ENCODE measurements around the gene SERPINA4.

Gene SERPINA4

GRCh38 chr14:94591073-94591472 lies 29.8 kb downstream of the SERPINA4 start:
- no peak for TF ChIP-seq REST (IDR thresholded peaks at IDR 0.05; ENCODE audit: insufficient read depth in 1 of 2, low read depth in 2 of 2, low read length in 2 of 2)
- TF ChIP-seq TAF1 (IDR thresholded peaks at IDR 0.05; ENCODE audit: borderline replicate concordance, insufficient read depth, low read length) = no peak
- no peak for TF ChIP-seq FOXP2 (optimal IDR thresholded peaks at IDR 0.05; ENCODE audit: borderline replicate concordance, extremely low read depth, extremely low read length, insufficient read depth)
- no peak for TF ChIP-seq SIN3A (IDR thresholded peaks at IDR 0.05; ENCODE audit: borderline replicate concordance, insufficient read depth, low read length)
- TF ChIP-seq POLR2AphosphoS5 (IDR thresholded peaks at IDR 0.05; ENCODE audit: low read depth, low read length) = no peak

- TF ChIP-seq FOXP2 (optimal IDR thresholded peaks at IDR 0.05; ENCODE audit: borderline replicate concordance, extremely low read depth, extremely low read length, insufficient read depth) (no peak), POLR2AphosphoS5 (IDR thresholded peaks at IDR 0.05; ENCODE audit: low read depth, low read length) (no peak), REST (IDR thresholded peaks at IDR 0.05; ENCODE audit: insufficient read depth in 1 of 2, low read depth in 2 of 2, low read length in 2 of 2) (no peak), SIN3A (IDR thresholded peaks at IDR 0.05; ENCODE audit: borderline replicate concordance, insufficient read depth, low read length) (no peak), TAF1 (IDR thresholded peaks at IDR 0.05; ENCODE audit: borderline replicate concordance, insufficient read depth, low read length) (no peak)
Observed at GRCh38 chr14:94591871-94592270, 30.6 kb downstream of the SERPINA4 start.

GRCh38 chr14:94592457-94592856 lies 31.2 kb downstream of the SERPINA4 start:
- TF ChIP-seq SIN3A (IDR thresholded peaks at IDR 0.05; ENCODE audit: borderline replicate concordance, insufficient read depth, low read length) = no peak
- no peak for TF ChIP-seq REST (IDR thresholded peaks at IDR 0.05; ENCODE audit: insufficient read depth in 1 of 2, low read depth in 2 of 2, low read length in 2 of 2)
- no peak for TF ChIP-seq FOXP2 (optimal IDR thresholded peaks at IDR 0.05; ENCODE audit: borderline replicate concordance, extremely low read depth, extremely low read length, insufficient read depth)
- TF ChIP-seq POLR2AphosphoS5 (IDR thresholded peaks at IDR 0.05; ENCODE audit: low read depth, low read length) = no peak
- TF ChIP-seq TAF1 (IDR thresholded peaks at IDR 0.05; ENCODE audit: borderline replicate concordance, insufficient read depth, low read length) = no peak

- TF ChIP-seq TAF1 (IDR thresholded peaks at IDR 0.05; ENCODE audit: borderline replicate concordance, insufficient read depth, low read length) (no peak), POLR2AphosphoS5 (IDR thresholded peaks at IDR 0.05; ENCODE audit: low read depth, low read length) (no peak), SIN3A (IDR thresholded peaks at IDR 0.05; ENCODE audit: borderline replicate concordance, insufficient read depth, low read length) (no peak), REST (IDR thresholded peaks at IDR 0.05; ENCODE audit: insufficient read depth in 1 of 2, low read depth in 2 of 2, low read length in 2 of 2) (no peak), FOXP2 (optimal IDR thresholded peaks at IDR 0.05; ENCODE audit: borderline replicate concordance, extremely low read depth, extremely low read length, insufficient read depth) (no peak)
Observed at GRCh38 chr14:94593376-94593748, 32.1 kb downstream of the SERPINA4 start.

Measured in PFSK-1 (cell line).